HEK293T (cell line): Measurements from ENCODE around the gene DLG5.

Source experiments
- FOXA1 ChIP-seq: fragments of 450-650 bp; IDR thresholded peaks from 2 replicates; pipeline ENCODE4 v1.6.1; 2016; ENCODE audit warnings: mild to moderate bottlenecking
- TF ChIP-seq, protein P1 (sequence below): fragments of 450-650 bp; IDR thresholded peaks from 2 replicates; pipeline ENCODE4 v1.6.1; 2016

GRCh38 chr10:77833225-77833624 lies 93.3 kb downstream of the DLG5 start:
- TF ChIP-seq, protein P1, sequence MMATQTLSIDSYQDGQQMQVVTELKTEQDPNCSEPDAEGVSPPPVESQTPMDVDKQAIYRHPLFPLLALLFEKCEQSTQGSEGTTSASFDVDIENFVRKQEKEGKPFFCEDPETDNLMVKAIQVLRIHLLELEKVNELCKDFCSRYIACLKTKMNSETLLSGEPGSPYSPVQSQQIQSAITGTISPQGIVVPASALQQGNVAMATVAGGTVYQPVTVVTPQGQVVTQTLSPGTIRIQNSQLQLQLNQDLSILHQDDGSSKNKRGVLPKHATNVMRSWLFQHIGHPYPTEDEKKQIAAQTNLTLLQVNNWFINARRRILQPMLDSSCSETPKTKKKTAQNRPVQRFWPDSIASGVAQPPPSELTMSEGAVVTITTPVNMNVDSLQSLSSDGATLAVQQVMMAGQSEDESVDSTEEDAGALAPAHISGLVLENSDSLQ, result no peak
- TF ChIP-seq FOXA1, result no peak
